ENCODE measurements around the gene GPAM.
"Not testable (repeated sequence)": the region's sequence is repeated elsewhere in the genome, so short reads cannot be mapped to it uniquely, and the experiment has no call there.

Gene GPAM, protein sequence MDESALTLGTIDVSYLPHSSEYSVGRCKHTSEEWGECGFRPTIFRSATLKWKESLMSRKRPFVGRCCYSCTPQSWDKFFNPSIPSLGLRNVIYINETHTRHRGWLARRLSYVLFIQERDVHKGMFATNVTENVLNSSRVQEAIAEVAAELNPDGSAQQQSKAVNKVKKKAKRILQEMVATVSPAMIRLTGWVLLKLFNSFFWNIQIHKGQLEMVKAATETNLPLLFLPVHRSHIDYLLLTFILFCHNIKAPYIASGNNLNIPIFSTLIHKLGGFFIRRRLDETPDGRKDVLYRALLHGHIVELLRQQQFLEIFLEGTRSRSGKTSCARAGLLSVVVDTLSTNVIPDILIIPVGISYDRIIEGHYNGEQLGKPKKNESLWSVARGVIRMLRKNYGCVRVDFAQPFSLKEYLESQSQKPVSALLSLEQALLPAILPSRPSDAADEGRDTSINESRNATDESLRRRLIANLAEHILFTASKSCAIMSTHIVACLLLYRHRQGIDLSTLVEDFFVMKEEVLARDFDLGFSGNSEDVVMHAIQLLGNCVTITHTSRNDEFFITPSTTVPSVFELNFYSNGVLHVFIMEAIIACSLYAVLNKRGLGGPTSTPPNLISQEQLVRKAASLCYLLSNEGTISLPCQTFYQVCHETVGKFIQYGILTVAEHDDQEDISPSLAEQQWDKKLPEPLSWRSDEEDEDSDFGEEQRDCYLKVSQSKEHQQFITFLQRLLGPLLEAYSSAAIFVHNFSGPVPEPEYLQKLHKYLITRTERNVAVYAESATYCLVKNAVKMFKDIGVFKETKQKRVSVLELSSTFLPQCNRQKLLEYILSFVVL

DNA sequence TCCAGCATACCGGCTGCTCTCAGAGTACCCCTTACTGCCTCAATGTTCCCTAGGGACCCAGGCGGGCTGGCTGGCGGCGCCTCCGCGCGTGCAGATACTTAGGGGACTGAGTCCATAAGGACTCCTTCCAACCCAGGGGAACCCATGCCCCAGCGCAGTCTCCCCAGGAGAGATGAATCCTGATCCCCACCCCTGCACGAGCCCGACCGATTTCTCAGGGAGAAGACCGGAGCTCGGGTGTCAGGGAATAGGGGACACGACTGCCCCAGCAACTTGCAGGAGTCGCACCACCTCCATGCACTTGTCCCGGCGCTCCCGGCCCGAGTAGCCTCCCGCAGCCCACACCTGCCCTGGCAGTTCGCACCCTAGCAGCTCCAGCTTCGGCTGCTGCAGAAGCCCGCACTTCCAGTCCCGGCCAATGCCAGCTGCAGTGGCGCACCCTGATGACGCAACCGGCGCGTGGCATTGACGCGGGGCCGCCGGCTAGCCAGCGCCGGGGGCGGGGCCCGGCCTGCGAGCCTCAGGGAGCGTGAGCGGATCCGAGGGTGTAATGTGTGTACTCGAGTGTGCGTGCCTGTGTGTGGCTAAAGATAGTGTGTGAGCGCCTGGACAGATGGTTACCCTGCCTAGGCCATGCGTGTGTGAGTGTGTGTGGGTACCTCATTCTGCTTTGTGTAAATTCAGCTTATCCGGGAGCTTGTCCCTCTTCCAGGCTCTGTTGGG lies at the start of gene GPAM:
Gene GPAM, minus strand, starts transcription at position 437 of the 723 bp plus-strand sequence. CDS start 1,981 bp downstream, outside the sequence.
- peak; percentile 100 for DNase-seq (ENCODE audit: low read depth)

DNA sequence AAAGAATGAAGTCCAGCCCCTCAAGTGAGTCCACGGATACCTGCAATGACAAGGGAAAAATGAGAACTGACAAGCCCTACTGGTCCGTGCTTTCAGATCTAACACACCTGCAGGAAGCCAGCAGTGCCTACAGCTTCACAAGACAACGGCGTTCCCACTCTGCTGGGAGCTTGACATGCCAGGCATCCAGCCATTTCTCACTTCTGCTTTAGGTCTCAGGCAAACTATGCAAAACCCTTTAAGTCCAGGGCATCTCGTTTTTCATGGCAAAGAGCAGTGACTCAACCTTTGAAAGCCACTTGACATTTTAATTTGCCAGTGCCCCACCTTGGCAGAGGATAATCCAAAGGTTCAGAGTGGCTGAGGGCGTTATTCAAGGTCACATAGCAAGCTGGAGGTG lies 49.1 kb upstream of the GPAM start:
- DNase-seq (ENCODE audit: low read depth) = no peak

DNA sequence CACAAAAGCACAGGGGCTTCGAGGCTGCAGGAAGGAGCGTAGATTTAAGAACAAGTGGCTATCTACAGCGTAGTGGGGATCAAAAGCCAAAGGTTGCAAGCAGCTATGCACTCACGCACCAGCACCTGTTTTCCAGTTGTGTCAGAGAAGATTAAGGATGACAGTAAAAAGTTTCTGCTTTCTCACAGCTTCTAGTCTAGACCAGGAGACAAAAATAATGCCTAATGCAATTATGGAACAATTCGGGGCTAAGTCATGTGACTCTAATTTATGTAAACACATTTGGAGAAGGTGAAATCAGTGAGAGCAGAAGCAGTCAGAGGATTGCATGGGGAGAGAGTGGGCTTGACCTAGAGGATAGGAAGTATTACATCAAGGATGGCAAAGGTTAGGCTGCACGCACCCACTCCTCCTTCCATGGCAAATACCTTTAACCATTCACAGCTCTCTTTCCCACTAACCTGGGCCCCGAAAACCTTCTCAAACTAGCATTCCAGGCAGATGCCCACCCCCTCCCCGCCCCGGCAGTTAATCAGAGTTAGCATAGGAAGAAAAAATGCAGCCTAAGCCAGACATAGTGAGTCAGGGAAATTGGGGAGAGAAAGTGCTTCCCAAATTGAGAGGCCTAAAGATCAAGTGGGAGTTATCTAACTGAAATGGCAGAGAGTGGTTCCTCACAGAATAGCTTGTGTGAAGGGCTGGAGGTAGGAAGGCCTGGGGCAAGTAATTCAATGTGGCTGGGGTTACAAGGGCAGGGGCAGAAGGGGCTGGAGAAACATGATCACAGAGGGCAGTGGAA lies 48.2 kb upstream of the GPAM start:
- DNase-seq (ENCODE audit: low read depth) = no peak

DNA sequence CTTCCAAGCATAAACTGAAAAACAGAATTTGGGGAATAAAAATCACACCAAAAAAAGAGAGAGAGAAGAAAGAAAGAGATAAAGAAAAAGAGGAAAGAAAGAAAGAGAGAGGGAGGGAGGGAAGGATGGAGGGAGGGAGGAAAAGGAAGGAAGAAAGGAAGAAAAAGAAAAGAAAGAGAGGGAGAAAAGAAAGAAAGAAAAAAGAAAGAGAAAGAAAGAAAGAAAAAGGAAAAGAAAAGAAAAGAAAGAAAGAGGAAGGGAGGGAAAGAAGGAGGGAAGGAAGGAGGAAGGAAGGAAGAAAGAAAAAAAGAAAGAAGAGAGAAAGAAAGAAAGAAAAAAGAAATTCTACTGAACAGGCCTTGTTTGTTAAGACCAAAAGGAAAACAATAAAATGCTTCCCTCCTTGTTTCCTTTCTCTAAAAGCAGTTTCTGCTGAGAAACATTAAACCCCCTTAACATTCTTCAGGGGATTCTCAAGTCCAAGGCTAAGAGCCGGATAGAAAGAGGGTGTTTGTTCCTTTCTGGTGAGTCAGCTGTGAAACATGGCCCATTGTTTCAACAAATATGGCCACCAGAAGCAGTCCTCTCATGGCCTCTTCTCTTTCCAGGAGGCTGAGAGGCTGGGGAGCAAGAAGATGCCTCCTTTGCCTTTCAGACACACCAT lies 46.9 kb upstream of the GPAM start:
- DNase-seq (ENCODE audit: low read depth) = no peak

DNA sequence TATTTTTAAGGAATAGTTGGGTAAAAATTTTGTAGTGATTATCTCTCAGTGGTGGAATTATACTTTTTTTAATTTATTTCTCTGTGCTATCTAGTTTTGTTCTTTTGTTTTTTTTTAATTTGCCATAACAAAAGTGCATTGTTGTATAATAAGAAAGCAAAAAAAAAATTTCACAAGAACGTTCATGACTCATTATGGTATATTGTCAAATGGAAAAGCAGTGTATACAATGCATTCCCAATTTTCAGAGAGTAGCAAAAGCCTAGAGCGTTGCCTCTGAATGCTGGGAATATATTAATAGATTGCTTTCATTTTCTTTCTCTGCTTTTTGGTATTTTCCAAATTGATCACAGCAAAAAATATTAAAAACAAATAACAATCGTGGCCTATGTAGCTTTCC lies 46.3 kb upstream of the GPAM start:
- DNase-seq (ENCODE audit: low read depth) = no peak

DNA sequence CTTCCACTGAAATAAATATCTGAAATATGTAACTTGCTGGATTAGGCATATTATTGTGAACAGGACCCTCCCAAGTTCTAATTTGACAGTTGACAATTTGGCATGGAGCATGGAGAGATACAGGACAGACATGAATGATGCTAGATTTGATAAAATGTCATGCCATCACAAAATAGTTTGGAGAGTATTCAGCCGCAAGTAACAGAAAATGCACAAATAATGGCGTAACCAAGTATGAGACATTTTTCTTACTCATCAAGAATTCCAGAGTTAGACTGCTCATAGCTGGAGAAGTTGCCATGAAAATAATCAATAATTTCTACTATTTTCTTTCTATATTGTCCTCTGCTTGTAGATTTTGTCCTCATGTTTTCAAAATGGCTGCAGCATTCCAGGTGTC lies 45.5 kb upstream of the GPAM start:
- no peak for DNase-seq (ENCODE audit: low read depth)

DNA sequence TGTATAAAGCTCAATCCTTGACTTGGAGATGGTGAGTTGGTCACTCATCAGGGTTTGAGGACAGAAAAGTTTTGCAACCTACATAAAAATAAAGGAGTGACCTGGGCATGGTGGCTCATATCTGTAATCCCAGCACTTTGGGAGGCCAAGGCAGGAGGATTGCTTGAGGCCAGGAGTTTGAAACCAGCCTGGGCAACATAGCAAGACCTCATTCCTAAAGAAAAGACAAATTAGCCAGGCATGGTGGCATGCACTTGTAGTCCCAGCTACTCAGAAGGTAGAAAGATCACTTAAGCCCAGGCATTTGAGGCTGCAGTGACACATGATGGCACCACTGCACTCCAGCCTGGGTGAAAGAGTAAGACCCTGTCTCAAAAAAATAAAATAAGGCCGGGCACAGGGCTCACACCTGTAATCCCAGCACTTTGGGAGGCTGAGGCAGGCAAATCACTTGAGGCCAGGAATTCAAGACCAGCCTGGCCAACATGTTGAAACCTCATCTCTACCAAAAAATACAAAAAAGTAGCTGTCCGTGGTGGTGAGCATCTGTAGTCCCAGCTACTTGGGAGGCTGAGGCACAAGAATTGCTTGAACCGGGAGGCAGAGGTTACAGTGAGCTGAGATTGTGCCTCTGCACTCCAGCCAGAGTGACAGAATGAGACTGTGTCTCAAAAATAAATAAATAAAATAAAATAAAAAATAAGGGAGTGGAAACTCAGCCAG lies 45.0 kb upstream of the GPAM start:
- not testable (repeated sequence) for DNase-seq (ENCODE audit: low read depth)

DNA sequence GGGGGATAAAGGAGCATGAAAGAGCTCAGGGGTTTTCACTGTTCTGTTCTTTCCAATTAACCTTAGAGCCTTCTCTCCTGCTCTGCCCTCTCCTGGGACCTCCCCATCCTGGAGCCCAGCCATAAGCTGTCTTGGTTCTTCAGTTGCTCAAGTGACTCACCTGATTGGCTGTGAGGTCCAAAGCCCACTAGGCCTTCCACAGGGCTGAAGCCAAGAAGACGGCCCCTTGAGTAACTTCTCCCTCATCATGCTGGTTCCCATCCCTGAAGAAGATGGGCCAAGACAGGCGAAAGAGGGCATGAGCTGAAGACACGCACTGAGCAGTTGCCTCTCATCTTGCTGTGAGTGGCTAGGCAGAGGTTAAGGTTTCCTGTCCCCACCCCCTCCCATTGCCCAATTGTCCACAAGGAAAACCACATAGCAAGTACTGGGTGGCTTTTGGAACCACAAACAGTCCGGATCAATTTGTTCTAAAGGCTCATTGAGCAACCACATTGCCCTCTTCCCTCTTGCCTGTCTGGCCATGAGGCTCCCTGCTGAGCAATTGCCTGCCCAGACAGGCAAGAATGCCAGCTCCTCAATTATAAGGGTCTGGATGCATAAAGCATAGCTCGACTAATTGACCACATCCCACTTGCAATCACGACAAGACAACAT lies 43.9 kb upstream of the GPAM start:
- no peak for DNase-seq (ENCODE audit: low read depth)

DNA sequence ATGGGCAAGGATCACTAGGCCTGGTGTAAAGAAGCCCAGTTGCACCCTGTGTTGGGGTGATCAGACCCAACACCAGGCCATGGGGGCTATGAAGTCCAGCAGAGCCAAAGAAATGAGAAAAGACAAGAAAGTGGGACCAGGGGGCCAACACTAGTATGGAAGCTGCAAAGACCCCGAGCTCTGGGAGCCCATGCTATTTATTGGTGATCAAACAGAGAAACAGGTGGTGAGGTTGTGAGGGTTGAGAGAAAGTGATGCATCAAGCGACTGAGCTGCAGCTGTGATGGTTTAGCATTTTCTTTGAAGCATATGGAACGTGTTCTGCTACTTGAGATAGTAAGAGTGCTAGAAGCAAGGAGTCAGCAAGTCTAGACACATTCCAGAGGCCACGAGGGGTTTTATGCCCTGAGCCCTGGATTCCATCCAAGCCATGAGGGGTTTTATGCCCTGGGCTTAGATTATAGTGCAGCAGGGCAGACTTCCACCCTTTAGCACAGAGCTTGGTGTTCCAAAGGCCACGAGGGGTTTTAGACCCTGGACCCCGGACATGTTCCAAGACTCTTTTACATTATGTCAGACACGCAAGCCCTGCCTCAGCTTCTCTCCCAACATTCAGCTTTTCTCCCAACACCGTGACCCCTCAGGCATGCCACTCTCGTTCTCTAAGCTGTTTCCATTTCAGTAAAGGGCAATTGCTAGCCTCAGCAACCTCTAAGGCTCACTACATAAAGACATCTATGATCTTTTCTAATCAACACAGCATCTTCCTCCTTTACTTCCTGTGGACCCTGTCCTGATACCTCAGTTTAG lies 43.1 kb upstream of the GPAM start:
- DNase-seq (ENCODE audit: low read depth) = no peak

DNA sequence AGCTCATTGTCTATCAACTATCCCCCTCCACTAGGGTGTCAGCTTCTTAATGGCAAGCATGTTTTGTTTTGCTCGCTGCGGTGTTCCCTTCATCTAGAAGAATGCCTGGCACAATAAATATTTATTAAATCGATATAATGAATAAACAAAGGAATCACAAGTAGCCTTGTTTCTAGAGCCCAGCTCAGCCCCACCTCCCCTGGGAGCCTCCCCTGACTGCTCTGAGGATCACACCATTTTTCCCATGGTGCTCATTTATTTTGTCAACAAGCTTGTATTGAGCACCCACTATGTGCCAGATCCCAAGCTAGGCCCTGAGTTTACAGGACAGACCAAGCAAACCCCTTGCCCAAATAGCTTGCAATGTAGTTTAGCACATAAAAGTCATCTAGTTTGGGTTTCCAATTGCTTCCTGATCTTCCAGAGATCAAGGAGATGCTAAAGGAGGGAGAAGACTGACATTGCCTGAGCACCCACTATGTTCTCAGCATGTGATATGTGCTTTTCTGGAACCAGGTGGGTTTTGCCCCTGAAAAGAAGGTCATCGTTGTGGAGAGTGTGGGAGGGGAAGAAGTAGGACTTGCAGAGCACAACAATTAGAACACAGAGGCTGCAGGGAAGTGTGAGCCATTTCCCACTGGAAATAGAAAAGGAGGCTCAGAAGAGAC lies 42.3 kb upstream of the GPAM start:
- DNase-seq (ENCODE audit: low read depth) = no peak

DNA sequence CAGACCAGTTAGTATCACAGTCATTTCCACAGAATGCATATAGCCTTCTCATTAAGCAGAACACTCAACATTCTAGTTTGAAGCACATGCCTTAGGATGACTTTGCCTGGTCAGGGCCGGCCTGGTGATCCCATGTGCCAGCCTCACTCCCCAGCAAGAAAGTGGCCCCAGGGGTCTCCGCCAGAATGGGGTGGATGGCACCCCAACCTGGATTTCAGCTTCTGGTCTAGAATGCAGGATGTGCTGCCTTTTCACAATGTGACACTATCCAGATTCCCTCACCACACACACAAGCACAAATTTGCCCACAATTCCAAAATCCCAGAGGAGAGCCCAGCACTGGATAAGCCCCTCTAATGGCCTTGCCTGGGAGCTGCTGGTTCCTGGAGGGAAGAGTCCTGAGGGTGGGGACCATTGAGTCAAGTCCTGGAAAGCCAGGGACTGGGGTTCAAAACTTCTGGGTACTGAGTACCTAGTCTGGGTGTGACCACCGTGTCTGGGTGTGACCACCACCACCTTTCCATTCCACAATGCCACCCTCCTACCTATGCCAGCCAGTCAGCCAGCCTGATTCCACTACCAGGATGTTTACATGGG lies 41.5 kb upstream of the GPAM start:
- no peak for DNase-seq (ENCODE audit: low read depth)

DNA sequence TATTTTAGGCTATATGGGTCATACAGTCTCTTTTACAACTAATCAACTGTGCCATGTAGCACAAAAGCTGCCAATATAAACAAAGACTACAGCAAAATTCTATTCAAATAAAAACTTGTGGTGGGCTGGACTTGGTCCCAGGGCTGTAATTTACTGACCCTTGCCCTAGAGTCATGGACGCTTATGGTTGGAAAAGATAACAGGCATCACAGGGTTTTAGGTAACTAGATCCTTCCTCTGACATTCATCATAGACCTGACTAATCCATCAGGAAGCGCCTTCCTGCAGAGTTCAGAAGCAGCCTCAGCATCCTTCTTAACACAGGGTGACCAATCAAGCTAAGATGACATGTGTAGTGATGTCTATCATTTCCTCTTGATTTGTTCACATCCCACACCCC lies 40.2 kb upstream of the GPAM start:
- DNase-seq (ENCODE audit: low read depth) = no peak

DNA sequence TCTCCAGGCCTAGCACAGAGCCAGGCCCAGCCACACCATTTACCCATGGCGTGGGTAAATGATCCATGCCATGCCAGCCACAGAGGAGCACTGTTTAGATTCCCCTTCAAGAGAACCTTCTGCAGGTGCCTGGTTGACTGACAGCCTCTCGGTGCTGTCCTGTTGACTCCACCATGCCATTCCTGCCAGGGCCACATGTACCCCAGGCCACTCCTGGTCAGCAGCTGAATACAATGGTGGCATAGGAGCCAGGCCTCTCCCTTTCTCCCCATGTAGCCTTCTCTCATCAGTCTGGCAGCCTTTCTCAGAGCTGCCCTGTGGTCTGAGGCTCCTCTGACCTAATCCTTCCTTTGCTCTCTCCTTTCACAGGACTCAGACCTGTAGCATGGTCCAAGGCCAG lies 39.2 kb upstream of the GPAM start:
- DNase-seq (ENCODE audit: low read depth) = no peak

DNA sequence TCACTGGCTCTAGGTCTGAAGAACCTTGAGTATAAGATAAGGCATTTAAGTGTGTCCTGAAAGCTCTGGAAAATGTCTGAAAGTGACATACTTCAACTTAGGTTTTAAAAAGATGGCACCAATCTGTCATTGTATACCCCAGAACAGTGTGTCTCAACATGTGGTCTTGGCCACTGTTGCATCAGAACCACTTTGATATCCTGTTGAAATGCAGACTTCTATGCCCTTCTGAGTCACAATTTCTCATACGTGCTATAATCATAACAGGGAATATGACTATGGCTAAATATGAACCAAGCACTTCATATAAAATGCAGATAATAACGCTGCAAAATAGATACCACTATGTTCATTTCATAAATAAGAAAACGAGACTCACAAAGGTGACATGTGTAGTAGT lies 38.0 kb upstream of the GPAM start:
- no peak for DNase-seq (ENCODE audit: low read depth)

DNA sequence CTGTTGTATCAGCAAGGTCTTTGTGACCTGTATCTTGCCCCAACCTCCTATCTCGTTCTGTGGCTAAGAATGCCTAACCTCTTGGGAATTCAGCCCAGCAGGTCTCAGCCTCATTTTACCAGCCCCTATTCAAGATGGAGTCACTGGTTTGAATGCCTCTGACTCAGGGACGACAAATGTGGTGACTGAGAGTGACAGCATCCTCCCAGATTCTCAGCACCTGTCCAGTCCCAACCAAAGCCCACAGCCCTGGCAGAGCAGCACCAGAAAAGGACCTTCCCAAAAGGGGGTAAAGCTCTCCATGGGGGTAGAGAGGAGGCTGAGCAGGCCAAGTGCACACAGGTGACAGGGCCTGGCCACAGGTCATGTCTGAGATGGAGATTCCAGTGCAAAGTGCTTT lies 35.4 kb upstream of the GPAM start:
- DNase-seq (ENCODE audit: low read depth) = no peak

DNA sequence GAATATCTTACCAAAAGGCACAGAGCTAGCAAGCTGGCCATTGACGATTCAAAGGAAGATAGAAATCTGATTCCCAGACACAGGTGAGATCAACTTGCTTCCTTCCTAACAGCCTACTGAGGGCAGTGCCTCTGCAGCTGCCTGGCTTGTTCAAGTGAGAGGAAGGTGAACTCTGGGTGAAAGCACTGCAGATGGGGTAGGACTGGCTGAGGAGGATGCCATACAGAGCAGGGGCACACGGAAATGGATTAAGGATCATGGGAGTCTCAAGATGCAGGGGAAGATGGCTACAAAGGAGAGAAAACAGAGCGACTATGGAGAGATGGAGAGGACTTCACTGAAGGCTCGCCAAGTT lies 34.4 kb upstream of the GPAM start:
- no peak for DNase-seq (ENCODE audit: low read depth)

DNA sequence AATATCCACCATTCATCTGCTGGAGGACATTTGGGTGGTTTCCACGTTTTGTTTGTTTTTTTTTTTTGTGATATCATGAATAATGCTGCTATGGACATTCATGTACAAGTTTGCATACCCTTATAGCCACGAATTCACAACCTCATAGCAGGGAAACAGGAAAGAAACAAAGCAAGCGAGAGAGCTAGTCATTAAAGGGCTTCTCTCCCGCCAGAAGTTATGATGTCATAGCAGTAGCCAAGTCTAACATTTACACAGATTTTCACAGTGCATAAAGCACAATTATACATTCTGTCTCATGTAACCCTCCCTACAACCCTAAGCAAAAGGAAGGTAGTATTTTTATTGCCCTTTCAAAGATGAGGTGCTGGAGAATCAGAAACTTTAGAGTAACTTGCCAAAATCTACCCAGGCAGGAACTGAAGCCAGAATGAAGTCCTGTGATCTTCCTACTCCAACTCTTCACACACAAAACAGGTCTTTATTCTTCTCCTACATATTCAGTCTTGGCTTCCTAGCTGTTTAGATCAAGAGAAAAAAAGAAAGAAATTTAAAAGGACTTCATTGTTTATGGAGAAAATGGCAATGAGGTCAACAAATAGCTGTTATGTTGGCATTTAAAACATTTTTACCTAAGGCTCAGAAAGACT lies 33.9 kb upstream of the GPAM start:
- no peak for DNase-seq (ENCODE audit: low read depth)

DNA sequence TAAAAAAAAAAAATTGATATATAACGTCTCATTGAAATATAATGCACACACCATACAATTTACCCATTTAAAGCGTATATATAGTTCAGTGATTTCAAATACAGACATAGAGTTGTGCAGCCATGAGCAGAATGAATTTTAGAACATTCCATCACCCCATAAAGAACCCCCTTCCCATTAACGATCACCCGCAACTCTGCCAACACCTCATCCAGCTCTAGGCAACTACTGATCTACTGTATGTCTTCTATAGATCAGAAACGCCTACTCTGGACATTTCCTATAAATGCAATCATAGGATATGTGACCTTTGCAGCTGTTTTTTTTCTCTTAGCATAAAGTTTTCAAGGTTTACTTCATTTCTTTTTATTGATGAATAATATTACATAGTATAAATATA lies 33.4 kb upstream of the GPAM start:
- no peak for DNase-seq (ENCODE audit: low read depth)
